Measurements from ENCODE around the gene RALGAPA2.

RALGAPA2 gene

DNA sequence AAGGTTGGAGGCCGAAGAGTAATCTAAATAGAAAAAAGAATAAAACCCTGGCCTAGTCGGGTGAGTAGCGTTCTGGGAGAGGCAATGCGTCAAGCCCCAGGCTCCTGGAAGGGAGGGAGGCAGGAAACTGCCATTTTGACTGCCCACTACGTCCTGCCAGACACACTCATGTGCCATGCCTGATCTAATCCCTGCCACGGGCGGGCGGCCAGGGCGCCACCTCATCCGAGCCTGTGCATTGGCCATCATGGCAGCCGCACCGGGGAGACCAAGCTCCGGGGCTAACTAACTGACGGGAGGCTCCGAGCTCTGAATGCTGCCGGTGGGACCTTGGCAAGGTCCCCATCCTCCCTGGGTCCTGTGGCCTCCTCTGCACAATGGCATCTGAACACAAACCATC, 275.8 kb downstream of the RALGAPA2 start:
- TF ChIP-seq, protein P1, sequence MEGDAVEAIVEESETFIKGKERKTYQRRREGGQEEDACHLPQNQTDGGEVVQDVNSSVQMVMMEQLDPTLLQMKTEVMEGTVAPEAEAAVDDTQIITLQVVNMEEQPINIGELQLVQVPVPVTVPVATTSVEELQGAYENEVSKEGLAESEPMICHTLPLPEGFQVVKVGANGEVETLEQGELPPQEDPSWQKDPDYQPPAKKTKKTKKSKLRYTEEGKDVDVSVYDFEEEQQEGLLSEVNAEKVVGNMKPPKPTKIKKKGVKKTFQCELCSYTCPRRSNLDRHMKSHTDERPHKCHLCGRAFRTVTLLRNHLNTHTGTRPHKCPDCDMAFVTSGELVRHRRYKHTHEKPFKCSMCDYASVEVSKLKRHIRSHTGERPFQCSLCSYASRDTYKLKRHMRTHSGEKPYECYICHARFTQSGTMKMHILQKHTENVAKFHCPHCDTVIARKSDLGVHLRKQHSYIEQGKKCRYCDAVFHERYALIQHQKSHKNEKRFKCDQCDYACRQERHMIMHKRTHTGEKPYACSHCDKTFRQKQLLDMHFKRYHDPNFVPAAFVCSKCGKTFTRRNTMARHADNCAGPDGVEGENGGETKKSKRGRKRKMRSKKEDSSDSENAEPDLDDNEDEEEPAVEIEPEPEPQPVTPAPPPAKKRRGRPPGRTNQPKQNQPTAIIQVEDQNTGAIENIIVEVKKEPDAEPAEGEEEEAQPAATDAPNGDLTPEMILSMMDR (IDR thresholded peaks at IDR 0.05; ENCODE audit: low read depth, low read length) = no peak
- TF ChIP-seq POLR2A (IDR thresholded peaks at IDR 0.05; ENCODE audit: extremely low read depth, insufficient read length) = no peak
- no peak for TF ChIP-seq MYC (IDR thresholded peaks at IDR 0.05; ENCODE audit: low read depth, low read length)
- TF ChIP-seq, protein P2, sequence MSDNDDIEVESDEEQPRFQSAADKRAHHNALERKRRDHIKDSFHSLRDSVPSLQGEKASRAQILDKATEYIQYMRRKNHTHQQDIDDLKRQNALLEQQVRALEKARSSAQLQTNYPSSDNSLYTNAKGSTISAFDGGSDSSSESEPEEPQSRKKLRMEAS (IDR thresholded peaks at IDR 0.05; ENCODE audit: low read depth, low read length) = no peak
- DNase-seq (ENCODE audit: low read depth) = no peak
- H3K4me3 ChIP-seq (ENCODE audit: low read depth, low read length) = no peak overlapping the region

DNA sequence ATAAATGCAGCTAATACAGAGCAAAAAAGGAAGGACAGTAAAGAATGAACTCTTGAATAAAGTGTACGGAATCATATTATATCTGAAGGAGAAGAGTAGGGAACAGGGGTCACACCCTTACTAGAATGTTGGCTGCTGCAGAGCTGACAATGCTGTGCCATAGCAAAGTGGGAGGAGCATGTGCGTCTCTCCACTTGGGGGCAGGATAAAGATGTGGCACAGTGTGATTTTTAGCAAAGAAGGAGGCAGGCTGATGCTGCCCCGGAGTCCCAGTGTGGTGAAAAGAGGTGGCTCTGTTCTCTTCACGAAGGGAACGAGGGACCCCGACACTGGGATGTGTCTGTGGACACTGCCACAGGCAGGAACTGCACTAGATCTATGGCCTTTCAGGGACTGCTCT, 277.0 kb downstream of the RALGAPA2 start:
- H3K4me3 ChIP-seq (ENCODE audit: low read depth, low read length) = no peak overlapping the region
- DNase-seq (ENCODE audit: low read depth) = no peak
- TF ChIP-seq MYC (IDR thresholded peaks at IDR 0.05; ENCODE audit: low read depth, low read length) (no peak), POLR2A (IDR thresholded peaks at IDR 0.05; ENCODE audit: extremely low read depth, insufficient read length) (no peak)
- TF ChIP-seq, protein P2 (IDR thresholded peaks at IDR 0.05; ENCODE audit: low read depth, low read length) = no peak
- TF ChIP-seq, protein P1 (IDR thresholded peaks at IDR 0.05; ENCODE audit: low read depth, low read length) = no peak

DNA sequence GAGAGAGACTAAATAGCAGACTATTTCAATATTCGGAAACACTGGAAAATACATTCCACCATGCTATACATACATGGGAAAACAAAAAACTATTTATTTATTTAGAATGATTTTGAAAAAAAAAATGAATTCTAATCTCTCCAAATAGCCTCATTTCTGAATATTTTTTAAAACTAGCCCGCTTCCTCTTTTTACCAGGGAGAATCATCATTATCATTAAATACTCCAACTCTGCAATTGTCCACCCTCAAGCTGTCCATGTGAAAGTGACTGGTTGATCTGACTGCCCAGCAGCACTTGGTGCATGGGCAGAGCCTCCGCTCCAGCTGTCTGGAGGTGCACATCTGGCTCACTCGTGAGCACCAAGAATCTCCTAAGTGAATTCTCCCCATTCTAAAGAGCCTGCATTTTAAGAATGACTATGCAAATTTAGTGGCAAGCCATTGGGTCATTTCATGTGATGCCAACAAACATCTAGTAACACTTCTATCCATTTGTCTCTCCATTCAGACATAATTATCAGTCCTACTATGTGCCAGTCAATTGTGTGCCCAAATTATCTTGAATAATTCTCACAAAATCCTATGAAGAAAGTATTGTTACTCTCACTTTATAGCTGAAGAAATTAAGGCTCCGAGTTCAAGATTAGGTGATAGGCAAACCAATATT, 279.7 kb downstream of the RALGAPA2 start:
- DNase-seq (ENCODE audit: low read depth) = no peak
- TF ChIP-seq, protein P2 (IDR thresholded peaks at IDR 0.05; ENCODE audit: low read depth, low read length) = no peak
- no peak for TF ChIP-seq MYC (IDR thresholded peaks at IDR 0.05; ENCODE audit: low read depth, low read length)
- TF ChIP-seq, protein P1 (IDR thresholded peaks at IDR 0.05; ENCODE audit: low read depth, low read length) = no peak
- no peak for TF ChIP-seq POLR2A (IDR thresholded peaks at IDR 0.05; ENCODE audit: extremely low read depth, insufficient read length)
- H3K4me3 ChIP-seq (ENCODE audit: low read depth, low read length) = no peak overlapping the region

DNA sequence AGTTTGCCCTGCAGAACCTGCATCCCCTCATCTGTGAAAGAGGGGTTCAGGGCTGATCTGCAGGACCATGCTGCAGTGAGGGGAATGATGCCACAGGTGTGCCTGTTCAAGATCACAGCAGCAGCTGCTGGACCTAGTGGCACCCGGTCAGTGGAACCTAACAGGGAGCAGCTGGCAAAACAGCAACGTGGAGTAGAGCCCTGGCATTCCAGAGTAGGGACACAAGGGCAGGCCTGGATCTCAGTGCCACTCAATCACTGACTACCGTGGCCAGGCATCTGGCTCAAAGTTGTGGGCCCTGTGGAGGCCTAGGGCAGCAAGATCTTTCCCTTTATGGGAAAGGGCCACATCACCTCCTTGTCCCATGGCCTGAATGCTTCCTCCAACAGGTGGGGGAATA, 282.4 kb downstream of the RALGAPA2 start:
- TF ChIP-seq, protein P2 (IDR thresholded peaks at IDR 0.05; ENCODE audit: low read depth, low read length) = no peak
- TF ChIP-seq POLR2A (IDR thresholded peaks at IDR 0.05; ENCODE audit: extremely low read depth, insufficient read length) (no peak), MYC (IDR thresholded peaks at IDR 0.05; ENCODE audit: low read depth, low read length) (no peak)
- TF ChIP-seq, protein P1 (IDR thresholded peaks at IDR 0.05; ENCODE audit: low read depth, low read length) = no peak
- DNase-seq (ENCODE audit: low read depth) = no peak
- H3K4me3 ChIP-seq (ENCODE audit: low read depth, low read length) = no peak overlapping the region

DNA sequence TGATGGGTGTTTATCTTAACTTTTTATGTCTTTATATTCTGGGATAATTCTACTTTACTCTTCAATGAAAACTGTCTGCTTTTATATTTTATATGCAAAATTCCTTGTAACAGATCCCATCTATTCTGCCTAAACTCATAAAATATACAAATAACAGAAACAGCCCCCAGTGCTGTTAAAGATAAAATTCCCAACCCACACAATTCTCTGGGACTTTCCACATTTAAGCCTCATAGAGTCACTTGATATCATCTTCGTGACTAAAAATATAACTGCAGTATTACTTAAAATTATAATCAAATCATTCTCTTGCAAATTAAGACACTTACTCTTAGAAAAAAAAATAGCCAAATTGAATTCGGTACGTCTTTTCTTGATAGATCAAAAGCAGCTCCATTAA, 284.4 kb downstream of the RALGAPA2 start:
- no peak overlapping the region for H3K4me3 ChIP-seq (ENCODE audit: low read depth, low read length)
- no peak for TF ChIP-seq POLR2A (IDR thresholded peaks at IDR 0.05; ENCODE audit: extremely low read depth, insufficient read length)
- TF ChIP-seq, protein P1 (IDR thresholded peaks at IDR 0.05; ENCODE audit: low read depth, low read length) = no peak
- TF ChIP-seq, protein P2 (IDR thresholded peaks at IDR 0.05; ENCODE audit: low read depth, low read length) = no peak
- TF ChIP-seq MYC (IDR thresholded peaks at IDR 0.05; ENCODE audit: low read depth, low read length) = no peak
- DNase-seq (ENCODE audit: low read depth) = no peak
